Measurements from ENCODE around the gene RUNX2.

RUNX2 gene

DNA sequence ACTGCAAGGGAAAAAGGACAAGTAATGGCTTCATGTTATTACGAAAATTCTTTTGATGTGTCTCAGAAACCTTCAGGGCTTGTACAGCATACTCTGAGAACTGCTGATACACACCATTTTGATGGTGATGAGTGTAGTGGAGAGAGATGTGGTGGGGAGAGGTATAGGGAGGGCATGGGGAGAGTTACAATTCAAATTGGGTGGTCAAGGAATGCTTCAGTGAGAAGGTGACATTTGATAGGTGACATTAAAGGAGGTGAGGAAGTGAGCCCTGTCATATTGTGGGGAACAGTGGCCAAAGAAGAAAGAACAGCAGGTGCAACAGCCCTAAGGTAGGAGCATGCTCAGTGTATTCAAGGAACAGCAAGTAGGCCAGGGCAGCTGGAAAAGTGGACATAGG, 368.6 kb downstream of the RUNX2 start:
- H3K4me3 ChIP-seq (ENCODE audit: low read depth in 1 of 2, low read length in 2 of 2) = no peak overlapping the region
- no peaks in the 10 kb centered on the region for H3K4me1 ChIP-seq (ENCODE audit: control insufficient read depth in 1 of 2, insufficient read depth in 2 of 2, low read length in 2 of 2)
- H3K36me3 ChIP-seq (ENCODE audit: control insufficient read depth in 1 of 2, insufficient read depth in 2 of 2, low read length in 2 of 2) = no peaks in the 10 kb centered on the region
- no peaks in the 10 kb centered on the region for H3K9me3 ChIP-seq (ENCODE audit: control insufficient read depth in 1 of 2, low read length in 2 of 2)
- no peak overlapping the region for H3K27ac ChIP-seq (ENCODE audit: low read length)
- no peaks in the 10 kb centered on the region for H3K27me3 ChIP-seq (ENCODE audit: low read depth, low read length)

DNA sequence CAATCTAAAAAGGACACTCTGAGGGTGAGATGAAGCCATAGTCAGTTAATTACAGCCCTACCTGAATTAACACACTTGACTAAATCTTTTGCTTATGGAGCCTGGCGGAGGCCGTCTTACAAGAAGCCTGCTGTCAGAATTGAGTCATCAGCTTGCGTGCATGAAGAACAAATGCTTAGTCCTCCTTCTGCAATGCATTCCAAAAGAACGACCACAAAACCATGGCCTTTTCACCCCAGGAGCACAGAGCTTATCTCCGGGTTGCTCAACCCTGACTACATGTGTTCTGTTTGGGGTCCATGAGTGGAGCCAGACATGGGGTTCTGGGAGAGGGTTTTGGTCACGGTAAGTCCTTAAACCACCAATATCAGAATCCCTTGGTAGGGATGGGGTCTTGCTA, 369.5 kb downstream of the RUNX2 start:
- Histone ChIP-seq H3K9me3 (ENCODE audit: control insufficient read depth in 1 of 2, low read length in 2 of 2) (no peaks in the 10 kb centered on the region), H3K36me3 (ENCODE audit: control insufficient read depth in 1 of 2, insufficient read depth in 2 of 2, low read length in 2 of 2) (no peaks in the 10 kb centered on the region), H3K27ac (ENCODE audit: low read length) (no peak overlapping the region), H3K4me1 (ENCODE audit: control insufficient read depth in 1 of 2, insufficient read depth in 2 of 2, low read length in 2 of 2) (no peaks in the 10 kb centered on the region), H3K4me3 (ENCODE audit: low read depth in 1 of 2, low read length in 2 of 2) (no peak overlapping the region), H3K27me3 (ENCODE audit: low read depth, low read length) (no peaks in the 10 kb centered on the region)

DNA sequence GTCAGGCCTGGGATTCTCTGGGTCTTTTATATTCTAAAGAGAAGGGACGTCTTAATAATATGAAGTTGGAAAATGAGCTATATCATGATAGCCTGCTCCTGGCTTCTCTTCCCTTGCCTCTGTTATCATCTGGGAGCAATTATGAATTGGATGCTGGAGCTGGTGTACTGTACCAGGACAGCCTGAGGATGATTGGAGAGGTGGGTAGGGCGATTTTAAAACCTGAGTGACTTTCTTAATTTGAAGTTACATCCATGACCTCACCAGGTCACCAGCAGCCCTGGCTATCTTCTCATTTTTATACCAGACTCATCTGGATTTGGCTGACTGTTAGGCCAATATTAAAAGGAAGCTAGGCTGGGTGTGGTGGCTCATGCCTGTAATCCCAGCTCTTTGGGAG, 369.9 kb downstream of the RUNX2 start:
- Histone ChIP-seq H3K36me3 (ENCODE audit: control insufficient read depth in 1 of 2, insufficient read depth in 2 of 2, low read length in 2 of 2) (no peaks in the 10 kb centered on the region), H3K27me3 (ENCODE audit: low read depth, low read length) (no peaks in the 10 kb centered on the region)

DNA sequence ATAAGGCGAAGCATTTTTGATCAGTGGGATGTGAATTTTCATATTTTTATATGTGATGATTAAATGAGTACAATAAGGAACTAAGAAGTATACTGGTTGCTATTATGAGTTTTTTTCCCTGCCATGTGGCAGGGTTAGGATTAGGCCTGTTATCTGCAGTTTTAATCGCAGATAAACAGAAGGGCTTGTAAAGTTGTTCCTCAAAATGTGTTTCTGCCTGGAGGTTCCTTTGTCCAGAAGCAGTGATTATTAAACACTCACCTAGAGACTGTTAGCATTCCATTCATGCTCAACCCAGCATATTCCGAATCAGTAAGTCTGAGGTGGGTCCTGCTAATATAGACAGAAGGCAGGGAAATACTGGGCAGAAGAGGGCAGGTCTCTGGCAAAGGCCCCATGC, 371.5 kb downstream of the RUNX2 start:
- Histone ChIP-seq H3K36me3 (ENCODE audit: control insufficient read depth in 1 of 2, insufficient read depth in 2 of 2, low read length in 2 of 2) (no peaks in the 10 kb centered on the region), H3K4me1 (ENCODE audit: control insufficient read depth in 1 of 2, insufficient read depth in 2 of 2, low read length in 2 of 2) (no peaks in the 10 kb centered on the region), H3K4me3 (ENCODE audit: low read depth in 1 of 2, low read length in 2 of 2) (no peak overlapping the region), H3K27ac (ENCODE audit: low read length) (no peak overlapping the region), H3K27me3 (ENCODE audit: low read depth, low read length) (no peaks in the 10 kb centered on the region), H3K9me3 (ENCODE audit: control insufficient read depth in 1 of 2, low read length in 2 of 2) (no peaks in the 10 kb centered on the region)

More for the DNA sequence above, 369.9 kb downstream of the RUNX2 start:
- no peak overlapping the region for H3K27ac ChIP-seq (ENCODE audit: low read length)
- no peak overlapping the region for H3K4me3 ChIP-seq (ENCODE audit: low read depth in 1 of 2, low read length in 2 of 2)
- H3K9me3 ChIP-seq (ENCODE audit: control insufficient read depth in 1 of 2, low read length in 2 of 2) = no peaks in the 10 kb centered on the region
- H3K4me1 ChIP-seq (ENCODE audit: control insufficient read depth in 1 of 2, insufficient read depth in 2 of 2, low read length in 2 of 2) = no peaks in the 10 kb centered on the region

DNA sequence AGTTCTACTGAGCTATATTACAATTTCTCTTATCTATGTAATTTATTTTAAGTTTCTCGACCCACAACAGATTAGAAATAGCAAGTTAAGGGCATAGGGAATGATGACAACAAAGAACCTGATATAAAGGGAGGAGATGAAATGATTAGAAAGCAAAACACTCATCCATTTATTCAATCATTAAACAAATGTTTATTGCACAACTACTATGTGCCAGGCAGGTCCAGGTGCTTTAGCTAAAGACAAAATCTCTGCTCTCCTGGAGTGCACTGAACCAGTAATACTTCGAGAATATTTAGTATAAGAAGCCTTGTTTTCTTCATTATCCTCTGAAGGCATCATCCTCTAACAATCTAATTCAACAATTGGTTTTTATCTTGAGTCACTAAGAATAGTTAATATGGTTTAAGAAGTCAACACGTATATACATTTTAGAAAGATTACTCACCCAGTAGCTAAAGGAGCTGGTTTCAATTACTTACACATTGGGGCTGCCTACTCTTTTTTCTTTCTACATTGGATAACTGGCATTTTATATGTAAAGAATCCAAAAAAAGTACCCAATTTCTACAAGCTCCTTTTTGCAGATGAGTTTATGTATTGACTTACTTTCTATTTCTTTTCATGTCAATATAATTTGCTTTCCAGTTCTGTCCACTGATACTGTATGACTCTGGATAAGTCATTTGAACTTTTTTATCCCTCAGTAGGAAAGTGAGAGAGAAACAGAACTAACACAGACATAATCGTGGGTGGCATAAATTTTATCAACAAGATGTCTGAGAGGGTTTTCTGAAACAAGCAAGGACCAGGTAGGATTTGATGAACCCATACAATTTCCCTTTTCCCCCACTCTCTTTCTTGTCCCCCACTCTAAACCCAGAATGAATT, 375.0 kb downstream of the RUNX2 start:
- Histone ChIP-seq H3K4me1 (ENCODE audit: control insufficient read depth in 1 of 2, insufficient read depth in 2 of 2, low read length in 2 of 2) (no peaks in the 10 kb centered on the region), H3K36me3 (ENCODE audit: control insufficient read depth in 1 of 2, insufficient read depth in 2 of 2, low read length in 2 of 2) (no peaks in the 10 kb centered on the region), H3K4me3 (ENCODE audit: low read depth in 1 of 2, low read length in 2 of 2) (no peak overlapping the region), H3K27me3 (ENCODE audit: low read depth, low read length) (no peaks in the 10 kb centered on the region), H3K27ac (ENCODE audit: low read length) (no peak overlapping the region), H3K9me3 (ENCODE audit: control insufficient read depth in 1 of 2, low read length in 2 of 2) (no peaks in the 10 kb centered on the region)

DNA sequence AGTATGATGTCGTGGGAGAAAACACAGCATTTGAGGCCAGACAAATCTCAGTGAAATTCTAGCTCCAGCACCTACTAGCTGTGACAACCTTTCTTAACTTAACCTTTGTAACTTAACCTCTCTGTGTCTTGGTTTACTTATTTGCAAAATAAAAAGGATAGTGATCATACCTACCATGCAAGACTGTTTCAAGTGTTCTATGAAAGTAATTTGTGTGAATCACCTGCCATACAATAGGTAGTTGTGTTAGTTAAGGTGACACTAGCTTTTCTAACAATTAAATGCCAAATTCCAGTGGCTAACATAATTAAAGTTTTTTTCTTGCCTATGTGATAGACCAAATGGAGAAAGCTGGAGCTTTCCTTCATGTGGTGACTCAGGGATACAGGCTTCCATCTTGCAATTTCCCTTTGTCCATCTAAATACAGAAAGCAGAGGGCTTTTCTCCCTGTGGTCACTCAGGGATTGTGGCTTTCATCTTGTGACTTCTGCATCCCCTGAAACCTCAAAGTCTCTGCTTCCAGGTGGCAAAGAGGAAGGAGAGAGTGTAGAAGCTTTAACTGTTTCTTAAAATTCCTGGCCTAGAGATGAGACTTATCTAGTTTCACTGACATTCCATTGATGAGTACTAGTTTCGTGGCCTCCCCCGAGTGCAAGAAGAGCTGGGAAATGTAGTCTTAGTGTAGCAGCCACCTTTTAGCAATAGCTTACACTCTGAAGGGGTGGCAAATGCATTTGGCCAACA, 376.1 kb downstream of the RUNX2 start:
- Histone ChIP-seq H3K4me1 (ENCODE audit: control insufficient read depth in 1 of 2, insufficient read depth in 2 of 2, low read length in 2 of 2) (no peaks in the 10 kb centered on the region), H3K27ac (ENCODE audit: low read length) (no peak overlapping the region), H3K27me3 (ENCODE audit: low read depth, low read length) (no peaks in the 10 kb centered on the region), H3K4me3 (ENCODE audit: low read depth in 1 of 2, low read length in 2 of 2) (no peak overlapping the region), H3K36me3 (ENCODE audit: control insufficient read depth in 1 of 2, insufficient read depth in 2 of 2, low read length in 2 of 2) (no peaks in the 10 kb centered on the region), H3K9me3 (ENCODE audit: control insufficient read depth in 1 of 2, low read length in 2 of 2) (no peaks in the 10 kb centered on the region)

DNA sequence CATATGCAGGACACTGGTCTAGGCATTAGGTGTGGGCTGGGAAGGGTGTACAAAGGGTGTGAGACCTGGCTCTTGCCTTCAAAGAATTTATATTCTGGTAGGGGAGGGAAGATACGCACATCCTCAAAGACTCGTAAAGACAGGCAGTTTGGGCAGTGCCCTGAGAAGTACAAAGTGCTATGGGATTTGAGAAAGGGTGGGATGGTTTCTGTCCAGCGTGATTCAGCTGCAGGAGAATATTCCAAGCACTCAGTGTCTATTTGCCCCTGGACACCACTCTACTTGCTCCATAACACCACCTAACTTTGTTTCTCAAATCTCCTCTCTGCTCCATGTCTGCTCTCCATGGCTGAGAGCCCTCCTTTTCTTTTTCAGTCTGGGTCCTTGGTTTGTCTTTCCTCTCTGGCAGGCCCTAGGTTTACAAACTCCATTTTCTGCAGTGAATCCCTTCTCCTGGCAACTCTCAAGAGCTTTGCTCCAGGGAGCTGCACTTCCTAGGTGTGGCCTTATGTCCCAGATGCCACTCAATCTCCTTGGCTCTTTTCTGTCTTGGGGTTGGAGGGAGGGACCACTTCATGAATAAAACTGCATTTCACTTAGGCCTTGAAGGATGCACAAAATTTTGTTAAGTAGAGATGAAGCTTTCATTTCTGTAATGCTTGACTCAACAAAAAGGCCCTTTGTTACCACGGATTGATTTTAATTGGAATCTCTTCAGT, 377.2 kb downstream of the RUNX2 start:
- no peaks in the 10 kb centered on the region for H3K9me3 ChIP-seq (ENCODE audit: control insufficient read depth in 1 of 2, low read length in 2 of 2)
- no peaks in the 10 kb centered on the region for H3K4me1 ChIP-seq (ENCODE audit: control insufficient read depth in 1 of 2, insufficient read depth in 2 of 2, low read length in 2 of 2)
- no peak overlapping the region for H3K27ac ChIP-seq (ENCODE audit: low read length)
- H3K27me3 ChIP-seq (ENCODE audit: low read depth, low read length) = no peaks in the 10 kb centered on the region
- no peak overlapping the region for H3K4me3 ChIP-seq (ENCODE audit: low read depth in 1 of 2, low read length in 2 of 2)
- no peaks in the 10 kb centered on the region for H3K36me3 ChIP-seq (ENCODE audit: control insufficient read depth in 1 of 2, insufficient read depth in 2 of 2, low read length in 2 of 2)

DNA sequence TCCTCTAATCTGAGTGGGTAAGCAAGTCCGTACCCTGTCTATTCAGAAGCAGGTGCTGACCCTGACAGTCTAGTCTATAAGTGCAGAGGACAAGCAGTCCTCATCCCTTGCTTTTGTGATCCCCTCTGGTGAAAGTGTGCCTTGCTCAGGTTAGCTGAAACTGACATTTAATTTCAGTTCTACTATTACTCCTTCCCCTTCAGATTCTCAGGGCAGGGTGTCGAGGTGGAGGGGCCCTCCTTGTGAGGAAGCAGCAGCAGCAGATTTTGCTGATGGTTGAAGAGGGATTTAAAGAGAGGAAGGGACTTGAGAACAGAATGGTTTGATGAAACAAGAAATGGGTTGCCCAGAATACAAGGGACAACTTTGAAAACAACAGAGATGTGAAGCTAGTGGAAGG, 378.2 kb downstream of the RUNX2 start:
- Histone ChIP-seq H3K4me3 (ENCODE audit: low read depth in 1 of 2, low read length in 2 of 2) (no peak overlapping the region), H3K27ac (ENCODE audit: low read length) (no peak overlapping the region)

DNA sequence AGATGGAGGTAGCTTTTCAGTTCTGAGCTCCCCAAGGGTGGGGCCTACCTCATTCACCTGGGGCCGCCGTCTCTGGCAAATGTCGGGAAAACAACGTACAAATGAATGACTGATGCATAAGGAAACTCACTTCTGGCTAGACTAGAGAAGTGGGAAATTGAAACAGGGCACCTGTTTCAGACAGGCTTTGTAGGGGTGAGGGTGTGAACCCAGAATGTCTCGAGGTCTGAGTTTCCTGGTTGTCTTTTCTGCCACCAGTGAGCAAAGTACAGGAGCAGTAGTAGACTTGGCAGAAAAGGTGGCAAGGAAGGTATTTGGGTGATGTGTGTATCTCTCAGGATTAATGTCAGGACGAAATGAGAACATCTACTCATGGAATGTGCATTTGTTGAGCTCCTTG, 379.0 kb downstream of the RUNX2 start:
- Histone ChIP-seq H3K4me1 (ENCODE audit: control insufficient read depth in 1 of 2, insufficient read depth in 2 of 2, low read length in 2 of 2) (no peaks in the 10 kb centered on the region), H3K4me3 (ENCODE audit: low read depth in 1 of 2, low read length in 2 of 2) (no peak overlapping the region), H3K36me3 (ENCODE audit: control insufficient read depth in 1 of 2, insufficient read depth in 2 of 2, low read length in 2 of 2) (no peaks in the 10 kb centered on the region), H3K9me3 (ENCODE audit: control insufficient read depth in 1 of 2, low read length in 2 of 2) (no peaks in the 10 kb centered on the region), H3K27ac (ENCODE audit: low read length) (no peak overlapping the region), H3K27me3 (ENCODE audit: low read depth, low read length) (no peaks in the 10 kb centered on the region)

More for the DNA sequence above, 378.2 kb downstream of the RUNX2 start:
- H3K36me3 ChIP-seq (ENCODE audit: control insufficient read depth in 1 of 2, insufficient read depth in 2 of 2, low read length in 2 of 2) = no peaks in the 10 kb centered on the region
- no peaks in the 10 kb centered on the region for H3K27me3 ChIP-seq (ENCODE audit: low read depth, low read length)
- no peaks in the 10 kb centered on the region for H3K4me1 ChIP-seq (ENCODE audit: control insufficient read depth in 1 of 2, insufficient read depth in 2 of 2, low read length in 2 of 2)
- no peaks in the 10 kb centered on the region for H3K9me3 ChIP-seq (ENCODE audit: control insufficient read depth in 1 of 2, low read length in 2 of 2)

DNA sequence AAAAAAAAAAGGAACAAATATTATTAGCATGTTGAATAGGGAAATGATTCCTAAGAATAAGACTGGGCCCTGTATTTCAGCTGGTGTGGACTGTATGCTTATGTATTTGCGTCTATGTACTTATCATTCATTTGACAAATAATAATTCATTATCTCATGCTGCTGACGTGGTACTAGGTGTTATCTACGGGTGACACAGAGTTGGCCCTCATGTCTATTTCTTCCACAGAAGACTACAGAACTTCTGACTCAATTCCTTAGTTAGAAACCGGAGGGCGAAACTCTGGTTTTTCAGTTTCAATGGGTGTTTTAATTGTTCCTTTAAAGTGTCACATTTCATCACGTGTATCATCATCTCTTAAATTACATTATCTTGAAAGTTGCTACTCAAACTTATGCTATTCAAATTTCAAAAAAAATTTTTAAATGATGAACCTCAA, 381.7 kb downstream of the RUNX2 start:
- H3K9me3 ChIP-seq (ENCODE audit: control insufficient read depth in 1 of 2, low read length in 2 of 2) = no peaks in the 10 kb centered on the region
- H3K4me1 ChIP-seq (ENCODE audit: control insufficient read depth in 1 of 2, insufficient read depth in 2 of 2, low read length in 2 of 2) = peaks cover 0 to 3% of the 10 kb centered on the region in 2 donors
- no peak overlapping the region for H3K27ac ChIP-seq (ENCODE audit: low read length)
- no peak overlapping the region for H3K4me3 ChIP-seq (ENCODE audit: low read depth in 1 of 2, low read length in 2 of 2)
- H3K36me3 ChIP-seq (ENCODE audit: control insufficient read depth in 1 of 2, insufficient read depth in 2 of 2, low read length in 2 of 2) = no peaks in the 10 kb centered on the region
- no peaks in the 10 kb centered on the region for H3K27me3 ChIP-seq (ENCODE audit: low read depth, low read length)

DNA sequence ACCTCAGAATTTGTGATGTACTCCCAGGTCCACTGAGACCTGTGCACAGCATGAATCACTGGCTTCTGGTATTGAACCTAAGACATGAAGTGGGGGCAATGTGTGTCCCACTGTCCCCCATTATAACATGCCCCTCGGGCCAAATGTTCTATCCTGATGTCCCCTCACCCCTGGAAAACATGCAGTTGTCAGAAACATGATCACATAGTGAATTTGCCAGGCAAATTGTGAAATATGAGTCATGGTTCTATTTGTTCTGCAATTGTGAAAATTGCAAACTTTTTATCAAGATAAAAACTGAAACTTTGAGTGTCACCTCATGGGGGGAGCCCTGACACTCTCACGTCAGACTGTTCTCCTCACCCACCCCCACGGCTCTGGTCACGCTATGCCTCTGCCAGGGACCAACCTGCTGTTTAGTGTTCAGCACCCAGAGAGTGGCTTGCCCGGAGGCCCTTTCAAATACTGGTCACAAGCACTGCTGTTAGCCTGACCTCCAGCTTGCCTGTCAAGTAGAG, 382.2 kb downstream of the RUNX2 start:
- no peaks in the 10 kb centered on the region for H3K9me3 ChIP-seq (ENCODE audit: control insufficient read depth in 1 of 2, low read length in 2 of 2)
- no peak overlapping the region for H3K4me3 ChIP-seq (ENCODE audit: low read depth in 1 of 2, low read length in 2 of 2)
- peaks cover 0 to 3% of the 10 kb centered on the region in 2 donors for H3K4me1 ChIP-seq (ENCODE audit: control insufficient read depth in 1 of 2, insufficient read depth in 2 of 2, low read length in 2 of 2)
- no peaks in the 10 kb centered on the region for H3K36me3 ChIP-seq (ENCODE audit: control insufficient read depth in 1 of 2, insufficient read depth in 2 of 2, low read length in 2 of 2)
- H3K27me3 ChIP-seq (ENCODE audit: low read depth, low read length) = no peaks in the 10 kb centered on the region
- no peak overlapping the region for H3K27ac ChIP-seq (ENCODE audit: low read length)

All from muscle layer of duodenum (tissue), 2 donors.